Ishikawa (cell line): ENCODE results near the gene EPB41L4B.

Source experiments
- CEBPB ChIP-seq: IDR thresholded peaks from 2 replicates; pipeline ENCODE4 v1.6.1; 2012
- MAX ChIP-seq: IDR thresholded peaks from 2 replicates; pipeline ENCODE4 v1.6.1; 2012
- REST ChIP-seq: IDR thresholded peaks from 2 replicates; pipeline ENCODE4 v1.6.1; 2012; ENCODE audit warnings: low read depth, mild to moderate bottlenecking
- TAF1 ChIP-seq: IDR thresholded peaks from 2 replicates; pipeline ENCODE4 v1.6.1; 2012; ENCODE audit warnings: low read depth, mild to moderate bottlenecking

- TF ChIP-seq MAX (no peak), CEBPB (no peak), TAF1 (no peak), REST (no peak)
Measured at GRCh38 chr9:109323771-109324170, 2.9 kb upstream of the EPB41L4B start.
